Thoracic aorta (tissue), 2 donors: ENCODE results near the gene TMEM18. TPM values are rescaled to one million over a fixed set of nuclear protein-coding genes. Genes with fewer than 3 reads are reported as not detected.

Experiments used
- ATAC-seq: fragments of 150-250 bp; one replicate; pipeline ENCODE4 v1.8.0; 2017; ENCODE audit warnings: low read depth; ENCODE audit not compliant: insufficient number of reproducible peaks, low FRiP score
- DNase-seq: peaks from one replicate; pipeline ENCODE4 v3.0.0-alpha.2; 2020; ENCODE audit warnings: low spot score
- H3K27ac ChIP-seq, 2 donors: fragments of 200-600 bp; sonication (generic); 1 replicate in 1 of 2; 2 replicates in 1 of 2; pipeline ENCODE4 v1.5.1; 2016; ENCODE audit warnings: mild to moderate bottlenecking in 2 of 2, moderate library complexity in 2 of 2
- H3K27me3 ChIP-seq: fragments of 200-600 bp; sonication (generic); replicated peaks from 2 replicates; pipeline ENCODE4 v1.6.0; 2016; ENCODE audit warnings: mild to moderate bottlenecking; ENCODE audit not compliant: insufficient read depth
- H3K36me3 ChIP-seq: fragments of 200-600 bp; sonication (generic); one replicate; pipeline ENCODE4 v1.5.1; 2016
- H3K4me1 ChIP-seq, 2 donors: fragments of 200-600 bp; sonication (generic); 1 replicate in 1 of 2; 2 replicates in 1 of 2; pipeline versions ENCODE4 v1.5.1 to v1.6.0; 2016; ENCODE audit warnings: low read depth in 2 of 2, mild to moderate bottlenecking in 1 of 2; ENCODE audit not compliant: control insufficient read depth in 1 of 2
- H3K4me3 ChIP-seq: fragments of 200-600 bp; sonication (generic); 2 replicates; pipeline ENCODE4 v1.5.1; 2016; ENCODE audit warnings: mild to moderate bottlenecking
- H3K9me3 ChIP-seq: fragments of 200-600 bp; sonication (generic); 2 replicates; pipeline ENCODE4 v1.5.1; 2016
- total RNA-seq, 2 donors: library from RNA; depleted of rRNA; stranded (reverse); fragments of >200 nt; gene quantifications; one replicate each; pipeline versions ENCODE4 v1.1.0 to v1.2.3, GENCODE V29; 2016
- TF ChIP-seq, protein P1 (sequence below): fragments of 200-600 bp; sonication (generic); IDR thresholded peaks from one replicate; pipeline ENCODE4 v1.5.1; 2019; ENCODE audit warnings: antibody characterized with exemption

The TMEM18 gene
- total RNA-seq, 2 donors from 2014 or later = 3.1 to 14.8 TPM

DNA sequence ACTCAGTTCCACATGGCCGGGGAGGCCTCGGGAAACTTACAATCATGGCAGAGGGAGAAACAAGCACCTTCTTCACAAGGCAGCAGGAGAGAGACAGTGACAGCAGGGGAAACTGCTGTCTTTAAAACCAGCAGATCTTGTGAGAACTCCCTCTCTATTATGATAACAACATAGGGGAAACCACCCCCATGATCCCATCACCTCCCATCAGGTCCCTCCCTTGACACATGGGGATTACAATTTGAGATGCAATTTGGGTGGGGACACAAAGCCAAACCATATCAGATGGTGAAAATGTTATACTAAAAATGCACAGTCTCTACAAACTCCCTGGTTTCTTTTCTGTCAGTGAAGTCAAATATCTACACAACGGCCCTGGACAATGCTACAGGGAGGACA lies 9.2 kb downstream of the TMEM18 start:
- ATAC-seq (no peak), DNase-seq (no peak)
- peaks cover 60% of the 10 kb centered on the region for H3K36me3 ChIP-seq

GRCh38 chr2:667332-667999 lies 9.7 kb downstream of the TMEM18 start:
- DNase-seq (no peak), ATAC-seq (no peak)
- TF ChIP-seq, protein P1, sequence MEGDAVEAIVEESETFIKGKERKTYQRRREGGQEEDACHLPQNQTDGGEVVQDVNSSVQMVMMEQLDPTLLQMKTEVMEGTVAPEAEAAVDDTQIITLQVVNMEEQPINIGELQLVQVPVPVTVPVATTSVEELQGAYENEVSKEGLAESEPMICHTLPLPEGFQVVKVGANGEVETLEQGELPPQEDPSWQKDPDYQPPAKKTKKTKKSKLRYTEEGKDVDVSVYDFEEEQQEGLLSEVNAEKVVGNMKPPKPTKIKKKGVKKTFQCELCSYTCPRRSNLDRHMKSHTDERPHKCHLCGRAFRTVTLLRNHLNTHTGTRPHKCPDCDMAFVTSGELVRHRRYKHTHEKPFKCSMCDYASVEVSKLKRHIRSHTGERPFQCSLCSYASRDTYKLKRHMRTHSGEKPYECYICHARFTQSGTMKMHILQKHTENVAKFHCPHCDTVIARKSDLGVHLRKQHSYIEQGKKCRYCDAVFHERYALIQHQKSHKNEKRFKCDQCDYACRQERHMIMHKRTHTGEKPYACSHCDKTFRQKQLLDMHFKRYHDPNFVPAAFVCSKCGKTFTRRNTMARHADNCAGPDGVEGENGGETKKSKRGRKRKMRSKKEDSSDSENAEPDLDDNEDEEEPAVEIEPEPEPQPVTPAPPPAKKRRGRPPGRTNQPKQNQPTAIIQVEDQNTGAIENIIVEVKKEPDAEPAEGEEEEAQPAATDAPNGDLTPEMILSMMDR = peak; percentile 50
- Histone ChIP-seq H3K36me3 (peaks cover 56% of the 10 kb centered on the region), H3K4me1 (no peaks in the 10 kb centered on the region), H3K4me3 (no peak overlapping the region), H3K27ac (no peak overlapping the region), H3K27me3 (no peaks in the 10 kb centered on the region), H3K9me3 (peaks cover 11% of the 10 kb centered on the region)

More for the DNA sequence above, 9.2 kb downstream of the TMEM18 start:
- H3K27ac ChIP-seq = no peak overlapping the region
- H3K4me3 ChIP-seq = no peak overlapping the region
- no peaks in the 10 kb centered on the region for H3K4me1 ChIP-seq
- peaks cover 11% of the 10 kb centered on the region for H3K9me3 ChIP-seq
- TF ChIP-seq, protein P1 = no peak
- no peaks in the 10 kb centered on the region for H3K27me3 ChIP-seq

GRCh38 chr2:666441-666840 lies 10.8 kb downstream of the TMEM18 start:
- Histone ChIP-seq H3K36me3 (peaks cover 48% of the 10 kb centered on the region), H3K4me3 (no peak overlapping the region), H3K4me1 (no peaks in the 10 kb centered on the region), H3K9me3 (peaks cover 11% of the 10 kb centered on the region), H3K27ac (no peak overlapping the region), H3K27me3 (no peaks in the 10 kb centered on the region)
- DNase-seq (no peak), ATAC-seq (no peak)
- TF ChIP-seq, protein P1 = no peak

GRCh38 chr2:665340-666073 lies 11.7 kb downstream of the TMEM18 start:
- no peaks in the 10 kb centered on the region for H3K27me3 ChIP-seq
- ATAC-seq (no peak), DNase-seq (no peak)
- TF ChIP-seq, protein P1 = no peak
- H3K27ac ChIP-seq = no peak overlapping the region
- peaks cover 41% of the 10 kb centered on the region for H3K36me3 ChIP-seq
- H3K4me1 ChIP-seq = no peaks in the 10 kb centered on the region
- peaks cover 11% of the 10 kb centered on the region for H3K9me3 ChIP-seq
- H3K4me3 ChIP-seq = no peak overlapping the region

- no peak for DNase-seq
- H3K36me3 ChIP-seq = peaks cover 32% of the 10 kb centered on the region
- peaks cover 11% of the 10 kb centered on the region for H3K9me3 ChIP-seq
- no peak for ATAC-seq
- H3K27me3 ChIP-seq = no peaks in the 10 kb centered on the region
- no peak overlapping the region for H3K27ac ChIP-seq
- TF ChIP-seq, protein P1 = no peak
- H3K4me3 ChIP-seq = no peak overlapping the region
- no peaks in the 10 kb centered on the region for H3K4me1 ChIP-seq
Measured at GRCh38 chr2:664063-664462, 13.1 kb downstream of the TMEM18 start.
